Measurements from ENCODE around the gene ZXDC.

DNA sequence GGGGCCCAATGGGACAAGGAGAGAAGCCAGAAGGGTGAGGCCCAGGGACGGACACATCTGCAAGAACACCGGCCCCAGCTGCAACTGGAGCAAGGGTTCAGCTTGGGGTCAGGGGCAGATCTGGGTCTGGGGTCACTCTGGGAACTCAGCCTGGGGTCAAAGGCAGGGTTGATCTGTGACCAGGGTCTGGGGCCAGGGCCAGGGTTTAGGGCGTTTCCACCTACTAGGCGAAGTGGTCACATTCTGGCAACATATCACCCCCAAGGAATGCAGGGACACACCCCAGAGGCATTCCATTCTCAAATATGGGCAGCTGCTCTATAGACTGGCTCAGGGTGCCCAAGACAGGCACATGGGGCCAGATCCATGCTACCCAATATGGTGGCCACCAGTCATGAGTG, 32.9 kb upstream of the ZXDC start:
- TF ChIP-seq CTCF (IDR thresholded peaks at IDR 0.05), result no peak
- TF ChIP-seq POLR2A (IDR thresholded peaks at IDR 0.05), result no peak
